Epidermal melanocyte (primary cell): Measurements from ENCODE around the gene SLC27A6.
"Not testable (repeated sequence)": the region's sequence is repeated elsewhere in the genome, so short reads cannot be mapped to it uniquely, and the experiment has no call there.

Experiments used
- DNase-seq: peaks from one replicate; pipeline ENCODE4 v3.0.0; 2011; ENCODE audit warnings: low spot score; ENCODE audit not compliant: insufficient read length

Gene SLC27A6

GRCh38 chr5:129001841-129002526, 36.7 kb downstream of the SLC27A6 start:
- DNase-seq, result no peak

GRCh38 chr5:129002527-129002842, 37.2 kb downstream of the SLC27A6 start:
- no peak for DNase-seq

- DNase-seq, result no peak
Observed at GRCh38 chr5:129003232-129003631, 37.9 kb downstream of the SLC27A6 start.

- no peak for DNase-seq
Observed at GRCh38 chr5:129014185-129014584, 48.9 kb downstream of the SLC27A6 start.

GRCh38 chr5:129018837-129019236, 53.5 kb downstream of the SLC27A6 start:
- DNase-seq, result no peak

GRCh38 chr5:129019401-129019908, 54.2 kb downstream of the SLC27A6 start:
- no peak for DNase-seq

GRCh38 chr5:129020683-129021082, 55.4 kb downstream of the SLC27A6 start:
- DNase-seq, result no peak

- DNase-seq, result no peak
Observed at GRCh38 chr5:129021744-129022143, 56.5 kb downstream of the SLC27A6 start.

GRCh38 chr5:129022599-129022998, 57.3 kb downstream of the SLC27A6 start:
- no peak for DNase-seq

GRCh38 chr5:129027260-129027659, 62.0 kb downstream of the SLC27A6 start:
- no peak for DNase-seq

- no peak for DNase-seq
Observed at GRCh38 chr5:129031886-129032683, 66.8 kb downstream of the SLC27A6 start.

GRCh38 chr5:129036257-129036656, 71.0 kb downstream of the SLC27A6 start:
- not testable (repeated sequence) for DNase-seq

- no peak for DNase-seq
Observed at GRCh38 chr5:129041196-129041881, 76.1 kb downstream of the SLC27A6 start.

- DNase-seq, result no peak
Observed at GRCh38 chr5:129042306-129042705, 77.0 kb downstream of the SLC27A6 start.

- no peak for DNase-seq
Observed at GRCh38 chr5:129043894-129044293, 78.6 kb downstream of the SLC27A6 start.

GRCh38 chr5:129046151-129046550, 80.9 kb downstream of the SLC27A6 start:
- no peak for DNase-seq

GRCh38 chr5:129048509-129048908, 83.2 kb downstream of the SLC27A6 start:
- DNase-seq, result no peak

GRCh38 chr5:129049126-129049799, 84.0 kb downstream of the SLC27A6 start:
- peak; percentile 29 for DNase-seq

GRCh38 chr5:129051283-129051682, 86.0 kb downstream of the SLC27A6 start:
- no peak for DNase-seq

GRCh38 chr5:129053438-129053837, 88.2 kb downstream of the SLC27A6 start:
- DNase-seq, result no peak

GRCh38 chr5:129057329-129057728, 92.0 kb downstream of the SLC27A6 start:
- DNase-seq, result no peak

- no peak for DNase-seq
Observed at GRCh38 chr5:129061849-129062248, 96.6 kb downstream of the SLC27A6 start.
